IPS DF 19.7 (cell line): Measurements from ENCODE around the gene TEKTIP1.
"Not testable (repeated sequence)": the region's sequence is repeated elsewhere in the genome, so short reads cannot be mapped to it uniquely, and the experiment has no call there.

Experiments used
- DNase-seq: peaks from one replicate; pipeline ENCODE4 v3.0.0-alpha.2; 2013; ENCODE audit warnings: low read depth, low spot score

TEKTIP1 gene

DNA sequence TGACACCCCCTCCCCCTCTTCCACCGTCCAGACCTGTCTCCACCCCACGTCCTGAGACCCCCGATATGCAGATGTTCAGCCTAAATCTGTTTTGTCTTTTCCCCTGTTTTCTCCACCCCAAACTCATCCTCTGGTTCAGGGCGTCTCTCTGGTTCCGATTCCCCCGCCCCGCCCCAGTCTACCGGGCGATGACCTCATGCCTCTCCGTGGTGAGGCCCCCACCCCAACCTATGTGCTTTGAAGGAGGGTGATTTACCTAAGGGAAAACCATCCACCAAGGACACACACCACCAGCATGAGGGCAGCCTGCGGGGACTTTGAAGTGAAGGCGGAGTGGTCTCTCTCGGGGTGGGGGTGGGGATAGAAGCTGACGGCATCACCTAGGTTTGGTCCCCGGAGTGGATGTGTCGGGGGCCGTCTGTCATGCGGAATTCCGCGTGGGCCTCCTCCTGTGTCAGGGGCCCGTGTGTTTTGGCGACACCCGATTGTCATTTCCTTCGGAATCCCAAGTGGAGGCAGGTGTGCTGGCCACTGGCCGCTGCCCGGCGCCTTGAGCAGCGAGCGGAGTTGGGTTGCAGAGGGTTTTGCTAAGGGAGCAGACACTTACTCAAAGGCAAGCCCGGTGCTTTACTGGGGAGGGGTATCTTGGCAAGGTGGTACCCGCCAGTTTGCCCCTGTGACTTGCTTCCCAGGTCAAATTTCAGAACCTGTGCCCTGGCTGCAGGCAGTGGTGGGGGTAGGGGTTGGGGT, 31.4 kb upstream of the TEKTIP1 start:
- peak; percentile 30 for DNase-seq

GRCh38 chr19:3508121-3508661, 30.8 kb upstream of the TEKTIP1 start:
- not testable (repeated sequence) for DNase-seq

DNA sequence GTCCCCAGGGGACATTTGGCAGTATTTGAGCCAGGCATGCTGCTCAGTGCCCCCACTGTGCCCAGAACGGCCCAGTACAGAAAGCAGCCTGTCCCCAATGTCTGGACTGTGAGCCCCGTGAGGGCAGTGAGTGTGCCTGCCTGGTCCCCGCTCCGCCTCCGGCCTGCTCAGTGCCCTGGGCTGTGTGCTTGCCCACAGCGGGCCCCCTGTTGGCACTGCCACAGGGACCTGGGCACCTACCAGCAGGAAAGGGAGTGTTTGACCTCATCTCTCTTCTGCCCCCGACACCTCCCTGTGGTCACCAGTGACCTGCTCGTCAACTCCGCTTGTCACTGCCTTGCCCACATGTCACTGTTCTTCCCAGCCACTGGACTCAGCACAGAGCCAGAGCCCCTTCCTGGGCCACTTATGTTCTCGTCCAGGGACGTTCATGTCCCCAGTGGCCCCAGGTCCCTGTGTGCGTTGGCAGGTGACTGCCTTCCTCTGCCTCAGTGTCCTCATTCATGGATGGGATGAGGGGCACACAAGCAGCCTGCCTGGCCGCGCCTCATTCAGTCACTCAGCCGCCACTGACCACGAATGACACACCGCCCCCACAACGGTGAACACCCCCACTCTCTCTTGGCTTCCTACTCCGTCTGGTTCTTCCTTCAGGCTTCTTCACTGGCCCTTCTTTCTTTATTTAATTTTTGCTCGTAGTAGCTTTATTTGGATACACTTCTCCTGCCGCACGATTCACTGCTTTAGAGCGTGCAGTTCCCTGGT, 30.0 kb upstream of the TEKTIP1 start:
- DNase-seq = no peak

DNA sequence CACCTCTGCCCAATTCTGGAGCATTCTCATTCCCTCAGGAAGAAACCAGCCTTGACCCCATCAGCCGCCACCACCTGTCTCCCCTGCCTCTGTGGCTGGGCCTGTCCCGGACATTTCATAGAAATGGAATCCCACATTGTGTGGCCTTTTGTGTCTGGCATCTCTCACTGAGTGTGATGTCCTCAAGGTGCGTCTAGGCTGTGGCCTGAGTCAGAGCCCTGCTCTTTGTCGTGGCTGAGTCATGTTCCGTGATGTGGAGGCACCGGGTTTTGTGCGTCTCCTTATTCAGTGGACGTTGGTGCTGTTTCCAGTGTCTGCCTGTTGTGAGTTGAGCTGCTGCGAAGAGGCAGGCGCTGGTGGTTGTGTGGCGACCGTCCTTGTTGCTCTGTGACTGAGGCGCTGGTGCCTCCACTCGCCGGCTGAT, 29.4 kb upstream of the TEKTIP1 start:
- no peak for DNase-seq

DNA sequence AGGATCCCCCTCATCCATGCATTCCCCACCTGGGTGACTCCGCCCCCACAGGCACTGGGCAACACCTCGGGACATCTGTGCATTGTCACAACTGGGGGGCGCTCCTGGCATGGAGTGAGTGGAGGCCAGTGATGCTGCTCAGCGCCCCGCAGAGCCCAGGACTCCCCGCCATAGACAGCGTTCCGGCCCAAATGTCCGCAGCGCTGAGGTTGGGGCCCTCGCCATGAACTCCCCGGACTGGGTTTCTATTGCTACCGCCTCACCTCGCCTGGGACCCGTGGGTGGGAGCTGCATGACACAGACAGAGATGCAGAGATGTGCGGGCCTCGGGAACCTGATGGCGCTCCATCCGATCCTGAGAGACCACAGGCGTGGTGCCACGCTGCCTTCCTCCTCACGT, 28.2 kb upstream of the TEKTIP1 start:
- no peak for DNase-seq

GRCh38 chr19:3511506-3512251, 27.3 kb upstream of the TEKTIP1 start:
- DNase-seq = no peak

GRCh38 chr19:3512562-3513228, 26.3 kb upstream of the TEKTIP1 start:
- DNase-seq = no peak

DNA sequence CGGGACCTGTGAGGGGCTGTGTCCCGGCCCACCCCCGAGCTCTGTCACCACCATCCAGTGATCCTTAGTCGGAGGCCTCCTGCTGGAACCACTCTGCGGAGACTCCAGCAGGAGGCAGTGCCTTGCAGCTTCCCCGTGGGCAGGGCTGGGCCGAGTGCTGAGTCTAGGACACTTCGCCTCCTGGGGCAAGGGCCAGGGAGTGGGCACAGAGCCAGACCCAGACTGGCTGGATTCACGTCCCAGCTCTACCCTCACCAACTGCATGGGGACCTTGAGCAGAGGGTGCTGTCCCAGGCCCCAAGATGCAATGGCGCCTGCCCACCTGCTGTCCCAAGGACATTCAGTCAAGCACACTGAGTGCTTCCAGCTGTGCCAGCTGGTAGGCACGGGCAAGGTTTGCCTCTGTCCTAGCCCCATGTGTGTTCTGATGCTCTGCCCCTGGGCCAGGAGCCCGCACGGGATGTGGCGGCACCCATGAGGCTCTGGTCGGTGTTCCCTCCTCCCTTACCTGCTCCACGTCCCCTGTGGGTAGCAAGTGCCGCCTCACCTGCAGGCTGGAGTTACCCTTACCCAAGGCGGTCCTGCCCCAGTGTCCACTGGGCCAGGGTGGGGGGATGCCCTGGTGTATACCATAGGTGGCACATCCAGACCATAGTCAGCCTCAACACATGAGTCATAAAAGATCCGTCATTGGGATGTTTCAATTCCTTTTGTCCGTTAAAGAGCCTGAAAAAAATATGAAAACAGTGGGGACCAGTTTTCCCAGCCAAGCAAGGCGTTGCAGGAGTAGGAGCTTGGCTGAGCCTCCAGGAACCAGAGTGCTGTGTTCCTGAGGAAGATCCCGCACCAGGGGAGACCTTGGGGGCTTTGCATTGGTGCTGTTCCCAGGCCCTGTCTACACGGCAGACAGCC, 25.5 kb upstream of the TEKTIP1 start:
- no peak for DNase-seq

DNA sequence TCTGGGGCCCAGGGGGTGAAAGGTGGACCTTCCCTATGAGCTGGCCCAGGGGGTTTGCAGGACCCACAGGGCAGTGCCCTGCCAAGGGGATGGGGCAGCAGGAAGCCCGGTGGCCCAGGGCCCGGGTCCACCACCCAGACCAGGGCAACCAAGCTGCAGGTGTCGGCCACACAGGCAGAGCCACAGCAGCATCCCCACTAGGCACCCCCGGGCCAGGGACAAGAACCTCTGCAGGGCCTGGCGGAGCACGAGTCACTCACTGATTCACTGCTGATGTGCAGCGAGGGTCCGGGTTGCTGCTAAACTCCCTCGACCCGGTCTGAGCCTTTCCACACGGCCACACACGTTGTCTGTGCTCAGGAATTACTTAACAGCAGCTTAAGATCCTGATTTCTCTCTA, 24.0 kb upstream of the TEKTIP1 start:
- DNase-seq = no peak

DNA sequence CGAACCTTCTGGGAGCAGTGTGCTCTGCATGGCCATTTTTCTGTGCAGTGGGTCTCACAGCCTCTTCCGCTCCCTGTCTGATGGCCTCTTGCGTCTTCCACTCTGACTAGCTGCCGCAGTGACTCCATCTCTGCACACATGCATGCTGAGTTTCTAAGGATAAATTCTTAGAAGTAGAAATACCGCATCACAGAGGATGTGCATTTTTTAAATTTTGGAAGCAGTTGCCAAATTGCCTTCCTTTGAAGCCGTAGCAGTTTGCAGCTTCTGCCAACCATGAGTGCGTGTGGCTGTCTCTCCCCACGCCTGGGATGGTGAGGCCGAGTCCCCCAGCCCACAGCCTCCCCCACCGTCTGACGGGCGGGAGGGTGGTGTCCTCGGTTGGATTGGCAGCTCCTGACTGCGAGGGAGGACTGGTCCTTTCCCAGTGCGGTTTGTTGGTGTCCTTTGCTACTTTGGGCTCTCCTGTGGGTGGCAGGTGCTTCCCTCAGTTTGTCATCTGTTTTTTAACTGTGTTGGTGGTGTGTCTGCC, 23.0 kb upstream of the TEKTIP1 start:
- DNase-seq = no peak

DNA sequence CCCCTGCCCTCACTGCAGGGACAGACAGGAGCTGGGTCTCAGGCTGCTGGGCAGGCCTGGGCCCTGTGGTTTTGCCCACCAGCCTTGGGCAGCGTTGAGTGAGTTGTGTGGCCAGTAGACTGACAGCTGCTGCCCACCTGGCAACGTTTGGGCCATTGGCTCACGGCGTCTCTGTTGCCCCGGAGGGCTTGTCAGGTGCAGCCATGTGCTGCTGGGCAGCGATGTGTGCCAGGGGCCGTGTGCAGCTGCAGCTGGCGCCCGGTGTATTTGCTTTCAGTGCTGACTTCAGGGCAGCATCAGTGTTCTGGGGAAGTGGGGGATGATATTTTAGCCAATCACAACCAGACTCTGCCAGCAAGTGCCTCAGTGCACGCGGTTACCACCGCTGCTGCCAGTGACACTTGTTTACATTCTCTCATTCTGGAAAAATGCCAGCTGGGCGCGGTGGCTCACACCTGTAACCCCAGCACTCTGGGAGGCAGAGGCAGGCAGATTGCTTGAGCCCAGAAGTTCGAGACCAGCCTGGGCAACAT, 22.2 kb upstream of the TEKTIP1 start:
- DNase-seq = no peak

GRCh38 chr19:3517638-3518037, 21.3 kb upstream of the TEKTIP1 start:
- no peak for DNase-seq

DNA sequence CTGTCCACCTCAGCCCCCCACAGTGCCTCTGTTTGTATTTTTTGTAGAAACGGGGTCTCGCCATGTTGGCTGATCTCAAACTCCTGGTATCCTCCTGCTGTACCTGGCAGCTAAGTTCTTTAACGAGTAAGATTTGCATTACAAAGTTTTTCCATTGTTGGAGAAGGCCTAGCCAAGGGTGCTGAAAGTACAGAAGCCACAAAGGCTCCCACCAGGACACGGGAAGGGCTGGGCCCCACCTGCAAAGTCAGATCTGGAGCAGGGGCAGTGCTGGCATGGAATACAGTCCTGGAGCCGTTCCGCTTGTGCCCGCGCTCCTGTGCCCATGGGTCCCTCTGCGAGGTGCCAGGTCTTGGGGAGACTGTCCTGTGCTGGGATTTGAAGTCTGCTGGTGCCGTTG, 20.7 kb upstream of the TEKTIP1 start:
- peak; percentile 38 for DNase-seq

GRCh38 chr19:3518659-3519058, 20.3 kb upstream of the TEKTIP1 start:
- no peak for DNase-seq

DNA sequence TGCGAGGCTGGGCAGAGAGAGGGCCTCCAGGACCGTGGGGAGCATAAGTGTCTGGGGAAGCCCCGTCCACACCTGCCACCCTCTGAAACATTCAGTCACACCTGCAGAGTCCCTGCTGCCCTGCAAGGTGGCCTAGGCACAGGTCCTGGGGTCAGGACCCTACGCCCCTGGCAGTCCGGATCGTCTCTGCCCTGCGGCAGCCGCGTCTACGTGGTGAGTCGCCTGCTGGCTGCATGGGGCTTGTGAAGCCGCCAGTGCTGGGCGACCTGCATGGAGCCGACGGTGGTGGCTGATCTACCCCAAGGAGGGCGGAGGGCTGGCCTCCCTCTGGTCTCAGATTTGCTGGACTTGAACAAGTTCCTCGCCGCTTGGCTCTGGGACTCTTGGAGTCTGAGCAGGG, 19.8 kb upstream of the TEKTIP1 start:
- no peak for DNase-seq

- no peak for DNase-seq
Observed at GRCh38 chr19:3520166-3521103, 18.5 kb upstream of the TEKTIP1 start.

- no peak for DNase-seq
Observed at GRCh38 chr19:3521104-3521445, 17.9 kb upstream of the TEKTIP1 start.

GRCh38 chr19:3522421-3523360, 16.3 kb upstream of the TEKTIP1 start:
- DNase-seq = no peak
